PC-9 (cell line): Measurements from ENCODE around the gene MCFD2.

ENCODE experiments used
- CTCF ChIP-seq: fragments of 200-600 bp; sonication (generic); conservative IDR thresholded peaks from 2 replicates; pipeline ENCODE4 v1.6.1; 2017; ENCODE audit warnings: mixed run types, antibody characterized with exemption, mild to moderate bottlenecking, moderate library complexity
- EZH2 ChIP-seq: fragments of 200-600 bp; sonication (generic); IDR thresholded peaks from 2 replicates; pipeline ENCODE4 v1.8.0; 2017; ENCODE audit warnings: antibody characterized with exemption, low read depth

GRCh38 chr2:46915811-46916630 is 415 bp upstream of the MCFD2 start:
- TF ChIP-seq CTCF (no peak), EZH2 (no peak)
